Measurements from ENCODE around the gene CHRNE. TPM values are rescaled to one million over a fixed set of nuclear protein-coding genes. Genes with fewer than 3 reads are reported as not detected.

Gene CHRNE
- total and polyA plus RNA-seq, 2 of the 13 experiments (the other 11 are each of a cell fraction or from before 2014, with no cell fraction given): 0.53 to 0.59 TPM

DNA sequence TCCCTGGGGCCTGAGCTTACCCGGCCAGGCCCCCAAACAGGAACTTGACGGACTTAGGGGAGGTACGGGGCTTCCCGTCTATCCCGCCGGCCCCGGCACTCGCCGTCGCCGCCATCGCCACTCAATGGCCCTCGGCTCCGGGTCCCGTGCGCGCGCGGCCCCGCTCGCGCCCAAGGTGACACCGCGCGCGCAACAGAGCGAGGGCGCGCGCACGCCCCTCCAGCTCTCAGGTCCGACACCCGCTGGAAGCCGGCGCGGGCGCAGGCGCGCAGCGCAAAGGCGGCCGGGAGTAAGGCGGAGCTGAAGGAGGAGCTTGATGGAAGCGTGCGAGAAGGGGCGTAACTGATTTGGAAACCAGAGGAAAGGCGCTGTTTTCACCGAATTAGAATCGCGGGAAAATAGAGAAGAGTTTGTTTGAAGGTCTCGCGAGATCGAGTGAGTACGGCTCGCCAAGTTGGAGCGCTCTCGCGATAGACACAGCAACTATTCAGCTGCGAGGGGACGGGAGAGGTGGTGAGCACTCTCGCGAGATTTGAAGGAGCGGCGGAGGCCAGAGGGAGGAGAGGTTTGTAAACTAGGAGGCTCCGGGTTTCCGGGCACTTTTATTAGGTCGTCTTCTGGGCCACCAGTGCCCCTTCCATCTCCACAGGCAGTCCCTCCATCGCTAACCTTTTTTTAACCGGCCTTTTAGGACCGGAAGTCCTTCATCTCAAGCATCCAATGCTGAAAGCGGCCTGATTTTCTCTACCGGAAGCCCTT, 37.1 kb upstream of the CHRNE start, which contains the start of the genes RNF167 and SLC25A11 (continued):
- TF ChIP-seq, protein P1, sequence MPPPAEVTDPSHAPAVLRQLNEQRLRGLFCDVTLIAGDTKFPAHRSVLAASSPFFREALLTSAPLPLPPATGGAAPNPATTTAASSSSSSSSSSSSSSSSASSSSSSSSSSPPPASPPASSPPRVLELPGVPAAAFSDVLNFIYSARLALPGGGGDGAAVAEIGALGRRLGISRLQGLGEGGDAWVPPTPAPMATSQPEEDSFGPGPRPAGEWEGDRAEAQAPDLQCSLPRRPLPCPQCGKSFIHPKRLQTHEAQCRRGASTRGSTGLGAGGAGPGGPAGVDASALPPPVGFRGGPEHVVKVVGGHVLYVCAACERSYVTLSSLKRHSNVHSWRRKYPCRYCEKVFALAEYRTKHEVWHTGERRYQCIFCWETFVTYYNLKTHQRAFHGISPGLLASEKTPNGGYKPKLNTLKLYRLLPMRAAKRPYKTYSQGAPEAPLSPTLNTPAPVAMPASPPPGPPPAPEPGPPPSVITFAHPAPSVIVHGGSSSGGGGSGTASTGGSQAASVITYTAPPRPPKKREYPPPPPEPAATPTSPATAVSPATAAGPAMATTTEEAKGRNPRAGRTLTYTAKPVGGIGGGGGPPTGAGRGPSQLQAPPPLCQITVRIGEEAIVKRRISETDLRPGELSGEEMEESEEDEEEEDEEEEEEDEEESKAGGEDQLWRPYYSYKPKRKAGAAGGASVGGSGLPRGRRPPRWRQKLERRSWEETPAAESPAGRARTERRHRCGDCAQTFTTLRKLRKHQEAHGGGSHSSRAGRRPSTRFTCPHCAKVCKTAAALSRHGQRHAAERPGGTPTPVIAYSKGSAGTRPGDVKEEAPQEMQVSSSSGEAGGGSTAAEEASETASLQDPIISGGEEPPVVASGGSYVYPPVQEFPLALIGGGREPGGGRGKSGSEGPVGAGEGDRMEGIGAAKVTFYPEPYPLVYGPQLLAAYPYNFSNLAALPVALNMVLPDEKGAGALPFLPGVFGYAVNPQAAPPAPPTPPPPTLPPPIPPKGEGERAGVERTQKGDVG (CRISPR knock-in tag; IDR thresholded peaks at IDR 0.05; ENCODE audit: borderline replicate concordance): no peak
- TF ChIP-seq, protein P2, sequence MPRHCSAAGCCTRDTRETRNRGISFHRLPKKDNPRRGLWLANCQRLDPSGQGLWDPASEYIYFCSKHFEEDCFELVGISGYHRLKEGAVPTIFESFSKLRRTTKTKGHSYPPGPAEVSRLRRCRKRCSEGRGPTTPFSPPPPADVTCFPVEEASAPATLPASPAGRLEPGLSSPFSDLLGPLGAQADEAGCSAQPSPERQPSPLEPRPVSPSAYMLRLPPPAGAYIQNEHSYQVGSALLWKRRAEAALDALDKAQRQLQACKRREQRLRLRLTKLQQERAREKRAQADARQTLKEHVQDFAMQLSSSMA (CRISPR knock-in tag; IDR thresholded peaks at IDR 0.05): 0 out of 2 replicates have a peak, but pooled peaks have one; percentile 74
- TF ChIP-seq, protein P3, sequence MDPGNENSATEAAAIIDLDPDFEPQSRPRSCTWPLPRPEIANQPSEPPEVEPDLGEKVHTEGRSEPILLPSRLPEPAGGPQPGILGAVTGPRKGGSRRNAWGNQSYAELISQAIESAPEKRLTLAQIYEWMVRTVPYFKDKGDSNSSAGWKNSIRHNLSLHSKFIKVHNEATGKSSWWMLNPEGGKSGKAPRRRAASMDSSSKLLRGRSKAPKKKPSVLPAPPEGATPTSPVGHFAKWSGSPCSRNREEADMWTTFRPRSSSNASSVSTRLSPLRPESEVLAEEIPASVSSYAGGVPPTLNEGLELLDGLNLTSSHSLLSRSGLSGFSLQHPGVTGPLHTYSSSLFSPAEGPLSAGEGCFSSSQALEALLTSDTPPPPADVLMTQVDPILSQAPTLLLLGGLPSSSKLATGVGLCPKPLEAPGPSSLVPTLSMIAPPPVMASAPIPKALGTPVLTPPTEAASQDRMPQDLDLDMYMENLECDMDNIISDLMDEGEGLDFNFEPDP (CRISPR knock-in tag; conservative IDR thresholded peaks at IDR 0.05): no peak
- TF ChIP-seq CENPX (CRISPR knock-in tag; IDR thresholded peaks at IDR 0.05) (no peak), ZNF354B (CRISPR knock-in tag; IDR thresholded peaks at IDR 0.05) (no peak), ZNF350 (CRISPR knock-in tag; IDR thresholded peaks at IDR 0.05; ENCODE audit: borderline replicate concordance, low read depth) (no peak; the same call in 1 of the 2 replicates), SCMH1 (CRISPR knock-in tag; IDR thresholded peaks at IDR 0.05; ENCODE audit: borderline replicate concordance) (no peak), ELF1 (CRISPR knock-in tag; IDR thresholded peaks at IDR 0.05) (no peak; the same call in none of the 2 replicates), EZH2 (conservative IDR thresholded peaks at IDR 0.05; ENCODE audit: low read depth, low read length) (no peak), TBL1XR1 (IDR thresholded peaks at IDR 0.05; ENCODE audit: borderline replicate concordance, low read length, partially characterized antibody) (peak; percentile 10), SP4 (CRISPR knock-in tag; IDR thresholded peaks at IDR 0.05) (peak; percentile 82), ZNF34 (CRISPR knock-in tag; IDR thresholded peaks at IDR 0.05; ENCODE audit: borderline replicate concordance) (no peak)
- TF ChIP-seq, protein P4, sequence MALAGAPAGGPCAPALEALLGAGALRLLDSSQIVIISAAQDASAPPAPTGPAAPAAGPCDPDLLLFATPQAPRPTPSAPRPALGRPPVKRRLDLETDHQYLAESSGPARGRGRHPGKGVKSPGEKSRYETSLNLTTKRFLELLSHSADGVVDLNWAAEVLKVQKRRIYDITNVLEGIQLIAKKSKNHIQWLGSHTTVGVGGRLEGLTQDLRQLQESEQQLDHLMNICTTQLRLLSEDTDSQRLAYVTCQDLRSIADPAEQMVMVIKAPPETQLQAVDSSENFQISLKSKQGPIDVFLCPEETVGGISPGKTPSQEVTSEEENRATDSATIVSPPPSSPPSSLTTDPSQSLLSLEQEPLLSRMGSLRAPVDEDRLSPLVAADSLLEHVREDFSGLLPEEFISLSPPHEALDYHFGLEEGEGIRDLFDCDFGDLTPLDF (CRISPR knock-in tag; IDR thresholded peaks at IDR 0.05): peak; percentile 82
- TF ChIP-seq, protein P5, sequence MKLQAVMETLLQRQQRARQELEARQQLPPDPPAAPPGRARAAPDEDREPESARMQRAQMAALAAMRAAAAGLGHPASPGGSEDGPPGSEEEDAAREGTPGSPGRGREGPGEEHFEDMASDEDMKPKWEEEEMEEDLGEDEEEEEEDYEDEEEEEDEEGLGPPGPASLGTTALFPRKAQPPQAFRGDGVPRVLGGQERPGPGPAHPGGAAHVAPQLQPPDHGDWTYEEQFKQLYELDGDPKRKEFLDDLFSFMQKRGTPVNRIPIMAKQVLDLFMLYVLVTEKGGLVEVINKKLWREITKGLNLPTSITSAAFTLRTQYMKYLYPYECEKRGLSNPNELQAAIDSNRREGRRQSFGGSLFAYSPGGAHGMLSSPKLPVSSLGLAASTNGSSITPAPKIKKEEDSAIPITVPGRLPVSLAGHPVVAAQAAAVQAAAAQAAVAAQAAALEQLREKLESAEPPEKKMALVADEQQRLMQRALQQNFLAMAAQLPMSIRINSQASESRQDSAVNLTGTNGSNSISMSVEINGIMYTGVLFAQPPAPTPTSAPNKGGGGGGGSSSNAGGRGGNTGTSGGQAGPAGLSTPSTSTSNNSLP (IDR thresholded peaks at IDR 0.05; ENCODE audit: low read depth, low read length): peak; percentile 37; the same call in 1 of the 2 replicates
- TF ChIP-seq, protein P6, sequence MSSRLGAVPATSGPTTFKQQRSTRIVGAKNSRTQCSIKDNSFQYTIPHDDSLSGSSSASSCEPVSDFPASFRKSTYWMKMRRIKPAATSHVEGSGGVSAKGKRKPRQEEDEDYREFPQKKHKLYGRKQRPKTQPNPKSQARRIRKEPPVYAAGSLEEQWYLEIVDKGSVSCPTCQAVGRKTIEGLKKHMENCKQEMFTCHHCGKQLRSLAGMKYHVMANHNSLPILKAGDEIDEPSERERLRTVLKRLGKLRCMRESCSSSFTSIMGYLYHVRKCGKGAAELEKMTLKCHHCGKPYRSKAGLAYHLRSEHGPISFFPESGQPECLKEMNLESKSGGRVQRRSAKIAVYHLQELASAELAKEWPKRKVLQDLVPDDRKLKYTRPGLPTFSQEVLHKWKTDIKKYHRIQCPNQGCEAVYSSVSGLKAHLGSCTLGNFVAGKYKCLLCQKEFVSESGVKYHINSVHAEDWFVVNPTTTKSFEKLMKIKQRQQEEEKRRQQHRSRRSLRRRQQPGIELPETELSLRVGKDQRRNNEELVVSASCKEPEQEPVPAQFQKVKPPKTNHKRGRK (CRISPR knock-in tag; IDR thresholded peaks at IDR 0.05): no peak
